Right atrium auricular region (tissue), 2 donors: ENCODE results near the gene POU4F2. TPM values are rescaled to one million over a fixed set of nuclear protein-coding genes. Genes with fewer than 3 reads are reported as not detected.
A peak's percentile ranks its signal among the peaks of the same experiment; 100 is the strongest.

Experiments used
- DNase-seq: peaks from one replicate; pipeline ENCODE4 v3.0.0-alpha.2; 2019; ENCODE audit warnings: low spot score
- H3K27ac ChIP-seq, 2 donors: fragments of 200-600 bp; sonication (generic); 1 replicate in 1 of 2; 2 replicates in 1 of 2; pipeline ENCODE4 v1.5.1; 2016 to 2019
- H3K27me3 ChIP-seq, 2 donors: fragments of 200-600 bp; sonication (generic); one replicate each; pipeline versions ENCODE4 v1.5.1 to v1.6.0; 2017 to 2019
- H3K36me3 ChIP-seq: fragments of 200-600 bp; sonication (generic); one replicate; pipeline ENCODE4 v1.5.1; 2016
- H3K4me1 ChIP-seq, 2 donors: fragments of 200-600 bp; sonication (generic); one replicate each; pipeline versions ENCODE4 v1.5.1 to v1.6.0; 2017 to 2019
- H3K4me3 ChIP-seq, 2 donors: fragments of 200-600 bp; sonication (generic); 1 replicate in 1 of 2; 2 replicates in 1 of 2; pipeline ENCODE4 v1.5.1; 2017 to 2019; ENCODE audit warnings: mild to moderate bottlenecking in 1 of 2, moderate library complexity in 1 of 2
- H3K9me3 ChIP-seq, 2 donors: fragments of 200-600 bp; sonication (generic); one replicate each; pipeline ENCODE4 v1.5.1; 2019
- CTCF ChIP-seq, 2 donors: fragments of 200-600 bp; sonication (generic); IDR thresholded peaks; one replicate each; pipeline ENCODE4 v1.5.1; 2019; ENCODE audit warnings: antibody characterized with exemption in 2 of 2
- total RNA-seq, 2 donors: library from RNA; depleted of rRNA; stranded (reverse); fragments of >200 nt; gene quantifications; one replicate each; pipeline ENCODE4 v1.1.0, GENCODE V29; 2016

Gene POU4F2
- total RNA-seq, 2 donors from 2014 or later = not detected

DNA sequence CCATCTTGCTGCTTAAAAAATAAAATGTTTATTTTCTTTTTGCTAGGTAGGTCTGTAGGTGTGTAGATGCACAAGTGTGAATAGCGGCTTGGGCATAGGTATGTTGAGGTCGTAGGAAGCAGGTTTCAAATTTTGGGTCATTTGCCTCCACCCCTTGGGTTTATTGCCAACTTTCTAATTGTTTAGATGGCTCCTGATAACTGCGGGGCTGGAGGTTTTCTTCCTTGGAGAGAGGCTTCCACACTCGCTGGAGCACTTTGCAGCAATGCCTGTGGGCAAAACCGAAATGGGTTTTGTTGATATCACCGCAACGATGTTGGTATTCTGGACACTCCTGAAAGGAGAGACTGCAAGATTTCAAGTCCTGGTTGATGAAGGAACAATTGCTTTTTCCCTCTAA is 3.9 kb upstream of the POU4F2 start:
- no peak for DNase-seq
- peaks cover 14 to 32% of the 10 kb centered on the region in 2 donors for H3K27me3 ChIP-seq
- H3K4me1 ChIP-seq = peaks cover 0 to 28% of the 10 kb centered on the region in 2 donors
- no peak overlapping the region for H3K4me3 ChIP-seq
- no peak overlapping the region for H3K27ac ChIP-seq
- H3K9me3 ChIP-seq = no peaks in the 10 kb centered on the region
- H3K36me3 ChIP-seq = no peaks in the 10 kb centered on the region
- TF ChIP-seq CTCF (IDR thresholded peaks at IDR 0.05) = no peak

DNA sequence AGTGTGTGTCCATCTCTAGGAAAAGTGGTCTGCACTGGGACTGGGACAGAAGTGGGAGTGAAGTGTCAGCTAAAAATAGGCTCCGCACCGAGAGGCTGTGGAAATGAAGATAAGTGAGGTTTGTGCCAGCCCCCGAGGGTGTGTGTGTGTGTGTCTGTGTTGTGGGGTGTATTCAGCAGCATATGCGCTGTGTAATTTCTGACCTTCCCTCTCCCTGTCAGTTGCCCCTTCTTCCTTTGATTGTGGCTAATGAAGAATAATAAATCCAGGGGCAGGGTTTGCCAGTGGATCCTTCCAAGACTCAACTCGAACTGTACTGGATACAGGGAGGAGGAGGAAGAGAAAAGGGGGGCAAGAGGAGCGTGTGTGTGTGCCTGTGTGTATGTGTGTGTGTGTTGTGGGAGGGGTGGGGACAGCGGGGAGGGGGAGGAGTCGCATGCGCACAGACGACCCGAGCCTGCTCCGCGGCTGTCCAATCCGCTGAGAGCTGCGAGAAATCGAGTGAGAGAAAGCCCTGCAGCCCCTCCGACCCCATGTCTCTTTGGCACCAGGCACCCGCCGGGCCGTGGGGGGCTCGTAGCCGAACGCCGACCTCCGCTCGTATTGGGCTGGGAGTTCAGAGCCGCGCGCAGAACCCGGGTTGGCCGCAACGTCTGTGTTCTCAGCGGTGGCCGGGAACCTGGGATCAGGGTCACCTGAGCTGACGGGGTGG is 916 bp upstream of the POU4F2 start:
- Histone ChIP-seq H3K36me3 (no peaks in the 10 kb centered on the region), H3K4me3 (peak overlapping the region in 1 of 2 donors; percentile 18), H3K27me3 (peaks cover 21 to 48% of the 10 kb centered on the region in 2 donors), H3K9me3 (no peaks in the 10 kb centered on the region), H3K4me1 (peaks cover 0 to 28% of the 10 kb centered on the region in 2 donors), H3K27ac (no peak overlapping the region)
- DNase-seq = no peak
- no peak for TF ChIP-seq CTCF (IDR thresholded peaks at IDR 0.05)

DNA sequence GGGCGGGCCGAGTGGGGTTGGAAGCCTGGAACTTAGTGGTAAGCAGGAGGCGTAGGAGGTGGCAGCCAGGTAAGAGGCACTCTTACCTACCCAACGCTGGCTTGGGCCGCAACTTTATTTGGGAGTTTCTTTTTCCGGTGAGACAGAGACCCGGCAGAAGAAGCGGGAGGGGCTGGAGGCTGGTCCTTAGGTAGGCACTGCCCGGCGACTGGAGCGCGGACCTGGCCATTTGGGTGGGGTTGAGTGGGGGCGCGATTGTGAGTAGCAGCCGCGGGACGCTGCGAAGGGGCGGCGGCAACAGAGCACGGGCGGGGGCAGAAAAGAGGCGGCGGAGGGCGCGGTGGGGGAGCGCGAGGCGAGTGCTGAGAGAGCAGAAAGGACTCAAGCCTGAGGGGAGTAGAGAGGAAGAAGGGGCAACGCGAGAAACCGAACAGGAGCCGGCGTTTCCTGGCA is 334 bp upstream of the POU4F2 start:
- peak overlapping the region in 1 of 2 donors; percentile 18 for H3K4me3 ChIP-seq
- H3K4me1 ChIP-seq = peaks cover 0 to 28% of the 10 kb centered on the region in 2 donors
- no peak for DNase-seq
- TF ChIP-seq CTCF (IDR thresholded peaks at IDR 0.05) = no peak
- no peaks in the 10 kb centered on the region for H3K36me3 ChIP-seq
- no peak overlapping the region for H3K27ac ChIP-seq
- H3K9me3 ChIP-seq = no peaks in the 10 kb centered on the region
- H3K27me3 ChIP-seq = peaks cover 21 to 43% of the 10 kb centered on the region in 2 donors

- H3K4me1 ChIP-seq = peaks cover 0 to 28% of the 10 kb centered on the region in 2 donors
- H3K36me3 ChIP-seq = no peaks in the 10 kb centered on the region
- no peak for DNase-seq
- H3K4me3 ChIP-seq = no peak overlapping the region
- H3K9me3 ChIP-seq = no peaks in the 10 kb centered on the region
- peaks cover 21 to 40% of the 10 kb centered on the region in 2 donors for H3K27me3 ChIP-seq
- no peak overlapping the region for H3K27ac ChIP-seq
- TF ChIP-seq CTCF (IDR thresholded peaks at IDR 0.05) = no peak
These were observed 826 bp downstream of the POU4F2 start for GRCh38 chr4:146639506-146639932.

- no peak for DNase-seq
- H3K27me3 ChIP-seq = peaks cover 21 to 39% of the 10 kb centered on the region in 2 donors
- no peak overlapping the region for H3K27ac ChIP-seq
- no peak overlapping the region for H3K4me3 ChIP-seq
- TF ChIP-seq CTCF (IDR thresholded peaks at IDR 0.05) = no peak
- H3K4me1 ChIP-seq = peaks cover 0 to 28% of the 10 kb centered on the region in 2 donors
- H3K36me3 ChIP-seq = no peaks in the 10 kb centered on the region
- no peaks in the 10 kb centered on the region for H3K9me3 ChIP-seq
These were observed 1.4 kb downstream of the POU4F2 start for GRCh38 chr4:146640021-146640464.
